OCI-LY3 (cell line): ENCODE data around the gene MAPT.

Experiments
- EZH2phosphoT487 ChIP-seq: fragments of 200-600 bp; shearing (Covaris generic); IDR thresholded peaks from 2 replicates; pipeline ENCODE4 v1.6.1; 2018; ENCODE audit warnings: antibody characterized with exemption, mixed run types, low read depth
- TF ChIP-seq, protein P1 (sequence below): fragments of 200-600, 300-600 bp; sonication (generic); IDR thresholded peaks from 2 replicates; pipeline ENCODE4 v1.5.1; 2014; ENCODE audit warnings: antibody characterized with exemption, low read length, low read depth

DNA sequence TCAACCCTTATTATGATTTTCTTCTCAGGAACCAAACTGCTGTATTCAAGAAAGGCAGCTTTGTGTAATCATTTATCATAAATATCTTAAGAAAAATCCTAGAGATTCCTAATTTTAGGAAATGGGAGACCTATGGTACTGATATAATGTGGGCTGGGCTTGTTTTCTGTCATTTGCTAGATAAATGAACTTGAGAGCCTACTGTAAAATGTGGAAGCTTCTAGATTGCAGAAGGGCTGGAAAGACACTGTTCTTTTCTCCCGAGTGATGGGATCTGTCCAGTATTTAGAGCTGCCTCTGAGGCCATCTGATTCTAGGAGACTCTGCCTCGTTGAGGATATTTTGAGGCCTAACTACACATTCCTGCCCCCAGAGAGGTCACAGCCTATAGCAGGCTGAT is 84.8 kb downstream of the MAPT start:
- TF ChIP-seq, protein P1, sequence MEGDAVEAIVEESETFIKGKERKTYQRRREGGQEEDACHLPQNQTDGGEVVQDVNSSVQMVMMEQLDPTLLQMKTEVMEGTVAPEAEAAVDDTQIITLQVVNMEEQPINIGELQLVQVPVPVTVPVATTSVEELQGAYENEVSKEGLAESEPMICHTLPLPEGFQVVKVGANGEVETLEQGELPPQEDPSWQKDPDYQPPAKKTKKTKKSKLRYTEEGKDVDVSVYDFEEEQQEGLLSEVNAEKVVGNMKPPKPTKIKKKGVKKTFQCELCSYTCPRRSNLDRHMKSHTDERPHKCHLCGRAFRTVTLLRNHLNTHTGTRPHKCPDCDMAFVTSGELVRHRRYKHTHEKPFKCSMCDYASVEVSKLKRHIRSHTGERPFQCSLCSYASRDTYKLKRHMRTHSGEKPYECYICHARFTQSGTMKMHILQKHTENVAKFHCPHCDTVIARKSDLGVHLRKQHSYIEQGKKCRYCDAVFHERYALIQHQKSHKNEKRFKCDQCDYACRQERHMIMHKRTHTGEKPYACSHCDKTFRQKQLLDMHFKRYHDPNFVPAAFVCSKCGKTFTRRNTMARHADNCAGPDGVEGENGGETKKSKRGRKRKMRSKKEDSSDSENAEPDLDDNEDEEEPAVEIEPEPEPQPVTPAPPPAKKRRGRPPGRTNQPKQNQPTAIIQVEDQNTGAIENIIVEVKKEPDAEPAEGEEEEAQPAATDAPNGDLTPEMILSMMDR: no peak
- TF ChIP-seq EZH2phosphoT487: no peak
